Endodermal cell (in vitro differentiated cells): ENCODE measurements around the gene ZNF225. TPM values are rescaled to one million over a fixed set of nuclear protein-coding genes. Genes with fewer than 3 reads are reported as not detected.

ENCODE experiments used
- DNase-seq: peaks from one replicate; pipeline ENCODE4 v3.0.0-alpha.2; 2017
- H3K27ac ChIP-seq: 2 replicates; pipeline ENCODE4 v1.5.1; 2013; ENCODE audit warnings: mild to moderate bottlenecking, low read depth, low read length, moderate library complexity
- H3K27me3 ChIP-seq: 2 replicates; pipeline ENCODE4 v1.6.1; 2013; ENCODE audit warnings: mild to moderate bottlenecking, low read length, moderate library complexity; ENCODE audit not compliant: insufficient read depth, control insufficient read depth, poor library complexity, severe bottlenecking
- H3K36me3 ChIP-seq: 2 replicates; pipeline ENCODE4 v1.7.0; 2013; ENCODE audit warnings: mild to moderate bottlenecking, low read length, moderate library complexity; ENCODE audit not compliant: control insufficient read depth, insufficient read depth
- H3K4me1 ChIP-seq: one replicate; pipeline ENCODE4 v1.7.0; 2013; ENCODE audit warnings: low read length; ENCODE audit not compliant: control insufficient read depth, insufficient read depth
- H3K4me3 ChIP-seq: 2 replicates; pipeline ENCODE4 v1.5.1; 2013; ENCODE audit warnings: mild to moderate bottlenecking, low read length, moderate library complexity
- H3K9ac ChIP-seq: 2 replicates; pipeline ENCODE4 v1.6.1; 2013; ENCODE audit warnings: mild to moderate bottlenecking, low read length, moderate library complexity; ENCODE audit not compliant: poor library complexity, severe bottlenecking; ENCODE audit errors: extremely low read depth
- H3K9me3 ChIP-seq: 2 replicates; pipeline ENCODE4 v1.6.1; 2013; ENCODE audit warnings: mild to moderate bottlenecking, low read length, moderate library complexity; ENCODE audit not compliant: control insufficient read depth
- H3K27ac Mint-ChIP-seq: 2 replicates; pipeline ENCODE4 v1.8.0; 2020; ENCODE audit warnings: mixed read lengths
- H3K27me3 Mint-ChIP-seq: 2 replicates; pipeline ENCODE4 v1.8.0; 2021; ENCODE audit warnings: mild to moderate bottlenecking, mixed read lengths; ENCODE audit not compliant: insufficient read depth
- H3K36me3 Mint-ChIP-seq: 2 replicates; pipeline ENCODE4 v1.8.0; 2020; ENCODE audit warnings: low read depth, mixed read lengths
- H3K4me1 Mint-ChIP-seq: 2 replicates; pipeline ENCODE4 v1.8.0; 2020; ENCODE audit warnings: mixed read lengths
- H3K4me3 Mint-ChIP-seq: 2 replicates; pipeline ENCODE4 v1.8.0; 2020; ENCODE audit warnings: mild to moderate bottlenecking, moderate library complexity, mixed read lengths
- H3K9me3 Mint-ChIP-seq: 2 replicates; pipeline ENCODE4 v1.8.0; 2020; ENCODE audit warnings: mild to moderate bottlenecking, mixed read lengths
- CTCF ChIP-seq: fragments of 200-600 bp; sonication (generic); conservative IDR thresholded peaks from 2 replicates; pipeline ENCODE4 v1.5.0; 2021; ENCODE audit warnings: antibody characterized with exemption, mild to moderate bottlenecking
- WGBS, 2 experiments: methylation state at CpG; one replicate each; pipeline versions ENCODE4 v1.1.5 to v1.1.7; 2013; ENCODE audit warnings: missing lambda C conversion rate in 2 of 2, mixed read lengths in 1 of 2; ENCODE audit not compliant: insufficient coverage in 1 of 2, insufficient read length in 1 of 2; 5-methylcytosine and 5-hydroxymethylcytosine counted together
- total RNA-seq, 2 donors: library from RNA; stranded (reverse); fragmentation: NEBNext Ultra II Directional in 1 of 2; extraction: Animal tissue kit (Norgen Biotek cat#: 25700) in 1 of 2; gene quantifications; 2 replicates in 1 of 2; 3 replicates in 1 of 2; pipeline ENCODE4 v1.2.1, GENCODE V29; 2021

The ZNF225 gene
- total RNA-seq, 2 donors from 2014 or later, result 6.4 to 7.4 TPM

GRCh38 chr19:44071824-44072542 is 41.2 kb upstream of the ZNF225 start, which contains the start of gene ZNF284:
ZNF284 (plus strand) TSS chr19:44072159; CDS start chr19:44076390, 4,231 bp downstream.
- Mint-ChIP-seq H3K36me3 (peaks cover 23% of the 10 kb centered on the region), H3K9me3 (peaks cover 28% of the 10 kb centered on the region), H3K27ac (peak within 1 kb of the TSS; percentile 82), H3K27me3 (peaks cover 15% of the 10 kb centered on the region), H3K4me1 (no peaks in the 10 kb centered on the region), H3K4me3 (peak within 1 kb of the TSS; percentile 80)
- peak within 1 kb of the TSS; percentile 35 for H3K9ac ChIP-seq
- H3K9me3 ChIP-seq, result peaks cover 19% of the 10 kb centered on the region
- no peak within 1 kb of the TSS for H3K27ac ChIP-seq
- TF ChIP-seq CTCF, result no peak
- WGBS, 2 experiments, result 1 to 5% methylated on average over 20 to 40 of the region's 40 CpGs
- peak within 1 kb of the TSS; percentile 88 for H3K4me3 ChIP-seq
- no peaks in the 10 kb centered on the region for H3K4me1 ChIP-seq
- peaks cover 12% of the 10 kb centered on the region for H3K36me3 ChIP-seq
- peak; percentile 96 for DNase-seq
- H3K27me3 ChIP-seq, result no peaks in the 10 kb centered on the region

GRCh38 chr19:44072543-44073401 is 40.4 kb upstream of the ZNF225 start:
- no peak overlapping the region for H3K27ac ChIP-seq
- TF ChIP-seq CTCF, result no peak
- H3K4me3 Mint-ChIP-seq, result peak overlapping the region; percentile 80
- H3K9me3 ChIP-seq, result peaks cover 13% of the 10 kb centered on the region
- H3K36me3 Mint-ChIP-seq, result peaks cover 18% of the 10 kb centered on the region
- H3K9ac ChIP-seq, result peak overlapping the region; percentile 35
- H3K27ac Mint-ChIP-seq, result no peak overlapping the region
- no peaks in the 10 kb centered on the region for H3K4me1 Mint-ChIP-seq
- H3K27me3 ChIP-seq, result no peaks in the 10 kb centered on the region
- H3K36me3 ChIP-seq, result peaks cover 6% of the 10 kb centered on the region
- H3K4me3 ChIP-seq, result peak overlapping the region; percentile 88
- WGBS, 2 experiments, result 55 to 62% methylated on average over 13 to 18 of the region's 18 CpGs
- no peaks in the 10 kb centered on the region for H3K4me1 ChIP-seq
- H3K9me3 Mint-ChIP-seq, result peaks cover 21% of the 10 kb centered on the region
- no peak for DNase-seq
- peaks cover 15% of the 10 kb centered on the region for H3K27me3 Mint-ChIP-seq

- no peaks in the 10 kb centered on the region for H3K4me1 ChIP-seq
- no peak overlapping the region for H3K4me3 ChIP-seq
- Mint-ChIP-seq H3K4me3 (no peak overlapping the region), H3K4me1 (no peaks in the 10 kb centered on the region), H3K36me3 (peaks cover 23% of the 10 kb centered on the region), H3K27me3 (peaks cover 11% of the 10 kb centered on the region), H3K9me3 (peaks cover 5% of the 10 kb centered on the region), H3K27ac (no peak overlapping the region)
- H3K27me3 ChIP-seq, result no peaks in the 10 kb centered on the region
- 94% methylated on average over 1 of the region's 2 CpGs; no CpG with 5 or more reads in 1 of the 2 experiments for WGBS, 2 experiments
- peaks cover 5% of the 10 kb centered on the region for H3K36me3 ChIP-seq
- H3K27ac ChIP-seq, result no peak overlapping the region
- TF ChIP-seq CTCF, result no peak
- H3K9me3 ChIP-seq, result no peaks in the 10 kb centered on the region
- DNase-seq, result no peak
- H3K9ac ChIP-seq, result no peak overlapping the region
These were observed 36.9 kb upstream of the ZNF225 start for GRCh38 chr19:44076325-44076724.
